GM08714 (cell line): ENCODE data around the gene DGKB.

Experiments used
- H3K4me3 ChIP-seq: fragments of 200-500 bp; sonication (Bioruptor generic); 2 replicates; pipeline ENCODE4 v1.5.1; 2014; ENCODE audit warnings: mild to moderate bottlenecking, low read length, inconsistent platforms
- ZNF274 ChIP-seq: IDR thresholded peaks from 2 replicates; pipeline ENCODE4 v1.6.1; 2012; ENCODE audit warnings: mild to moderate bottlenecking, low read depth, low read length

Gene DGKB

GRCh38 chr7:14676896-14677295 lies 225.7 kb downstream of the DGKB start:
- H3K4me3 ChIP-seq = no peak overlapping the region
- no peak for TF ChIP-seq ZNF274

GRCh38 chr7:14673202-14673601 lies 229.3 kb downstream of the DGKB start:
- TF ChIP-seq ZNF274 = no peak

DNA sequence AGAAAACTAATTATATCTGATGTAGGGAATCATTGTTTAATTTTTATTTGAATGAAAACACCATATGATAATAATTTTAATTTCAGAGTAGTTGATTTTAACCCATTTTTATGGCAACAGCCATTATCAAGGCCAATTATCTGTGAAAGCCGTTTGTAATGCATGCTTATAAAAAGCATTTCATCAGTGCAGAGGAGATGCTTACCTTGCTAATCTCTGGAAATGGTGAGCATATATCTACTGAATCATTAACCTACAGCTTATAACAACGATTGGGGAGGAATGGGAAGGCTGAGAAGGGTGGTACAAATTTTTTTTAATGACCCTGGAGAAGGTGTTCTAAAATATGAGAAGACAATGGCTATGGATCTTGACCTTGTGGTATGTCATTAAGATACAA lies 235.6 kb downstream of the DGKB start:
- no peak for TF ChIP-seq ZNF274
- H3K4me3 ChIP-seq = no peak overlapping the region

More at GRCh38 chr7:14673202-14673601, 229.3 kb downstream of the DGKB start:
- no peak overlapping the region for H3K4me3 ChIP-seq

DNA sequence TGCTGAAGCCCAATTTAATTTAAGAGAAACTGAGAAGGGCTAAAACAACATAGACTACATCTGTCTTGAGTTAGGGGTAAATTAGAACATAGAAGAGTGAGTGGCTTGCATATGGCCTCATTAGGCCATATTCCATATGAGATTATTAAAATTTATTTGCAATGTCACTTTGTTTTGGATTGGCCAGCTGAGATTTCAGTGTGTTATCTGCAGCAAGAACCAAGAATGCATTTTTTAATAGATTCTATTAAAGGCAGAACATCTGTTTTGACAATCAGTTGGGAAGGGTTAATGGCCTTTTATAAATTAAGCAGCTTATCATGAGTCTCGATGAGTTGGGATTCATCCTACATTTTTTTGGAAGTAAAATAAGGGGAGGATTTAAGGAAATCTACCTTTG lies 236.2 kb downstream of the DGKB start:
- no peak overlapping the region for H3K4me3 ChIP-seq
- no peak for TF ChIP-seq ZNF274

- H3K4me3 ChIP-seq = no peak overlapping the region
- no peak for TF ChIP-seq ZNF274
Measured at GRCh38 chr7:14639801-14640200, 262.8 kb downstream of the DGKB start.

DNA sequence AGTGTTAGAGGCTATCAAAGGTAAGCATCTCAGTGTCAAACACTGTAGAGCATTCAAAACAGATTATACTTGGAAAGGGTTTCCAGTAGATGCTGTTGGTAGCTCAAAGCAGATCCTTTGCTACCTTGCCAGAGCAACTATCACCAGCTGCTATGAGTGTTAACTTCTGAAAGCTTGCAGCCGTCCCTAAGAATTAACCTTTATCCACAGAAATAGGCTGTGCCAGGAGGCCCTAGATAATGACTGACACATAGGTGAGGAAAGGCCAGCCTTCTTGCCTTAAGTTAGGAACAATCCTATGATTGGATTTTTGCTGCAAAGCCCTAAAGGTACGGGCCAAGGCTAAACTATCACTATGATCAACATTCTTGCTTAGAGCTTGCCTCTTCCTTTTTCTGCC lies 263.2 kb downstream of the DGKB start:
- no peak for TF ChIP-seq ZNF274
- no peak overlapping the region for H3K4me3 ChIP-seq

DNA sequence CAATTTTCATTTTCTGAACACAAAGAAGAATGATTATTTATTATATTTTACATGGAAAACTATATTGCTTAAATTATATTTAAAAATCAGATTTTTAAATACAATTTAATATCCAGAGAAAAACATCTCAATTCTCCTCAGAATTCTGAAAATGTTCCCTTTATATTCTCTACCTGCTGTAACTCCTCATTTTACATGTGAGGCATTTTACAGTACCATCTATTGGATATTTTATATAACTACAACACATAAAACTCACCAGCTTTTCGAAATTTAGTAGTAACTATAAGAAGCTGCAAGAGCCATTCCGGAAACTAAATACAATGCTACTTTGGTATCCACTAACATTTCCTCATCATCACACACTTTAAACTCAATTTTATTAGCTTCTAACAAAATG lies 264.6 kb downstream of the DGKB start:
- no peak overlapping the region for H3K4me3 ChIP-seq
- TF ChIP-seq ZNF274 = no peak

DNA sequence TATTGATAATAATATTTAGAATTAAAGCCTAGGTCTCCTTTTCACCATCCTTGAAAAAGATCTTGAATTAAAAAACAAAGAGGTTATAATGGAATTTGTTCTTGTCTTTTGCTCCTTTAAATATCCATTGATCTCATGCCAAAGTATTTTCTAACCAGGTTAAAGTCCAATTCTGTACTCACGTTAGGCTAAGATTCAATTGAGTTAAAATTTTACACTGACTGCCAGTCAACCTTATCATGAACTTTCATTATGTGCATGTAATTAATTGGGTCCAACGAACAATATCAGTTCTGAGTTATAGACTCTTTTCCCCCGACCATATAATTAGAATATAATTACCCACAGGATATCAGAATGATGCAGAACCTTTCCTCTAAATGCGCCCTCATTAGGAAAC lies 266.6 kb downstream of the DGKB start:
- TF ChIP-seq ZNF274 = no peak
- no peak overlapping the region for H3K4me3 ChIP-seq

DNA sequence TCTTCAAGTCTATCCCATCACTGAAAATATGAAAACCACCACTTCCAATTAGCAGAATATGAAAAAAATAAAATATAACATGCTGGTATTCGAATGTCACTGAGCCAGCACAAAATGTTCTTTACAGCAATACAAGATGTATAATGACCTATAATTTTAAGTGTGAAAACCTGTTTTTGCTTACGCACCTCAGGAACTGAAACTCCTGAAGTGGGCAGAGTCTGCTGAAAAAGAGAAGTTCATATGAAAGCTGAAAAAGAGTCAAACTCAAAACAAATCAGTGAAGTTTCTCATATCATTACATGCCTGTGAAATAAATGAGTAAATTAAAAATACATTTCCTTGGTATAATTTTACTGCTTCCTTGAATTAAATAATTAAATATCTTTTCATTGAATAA lies 272.5 kb downstream of the DGKB start:
- no peak for TF ChIP-seq ZNF274
- H3K4me3 ChIP-seq = no peak overlapping the region

DNA sequence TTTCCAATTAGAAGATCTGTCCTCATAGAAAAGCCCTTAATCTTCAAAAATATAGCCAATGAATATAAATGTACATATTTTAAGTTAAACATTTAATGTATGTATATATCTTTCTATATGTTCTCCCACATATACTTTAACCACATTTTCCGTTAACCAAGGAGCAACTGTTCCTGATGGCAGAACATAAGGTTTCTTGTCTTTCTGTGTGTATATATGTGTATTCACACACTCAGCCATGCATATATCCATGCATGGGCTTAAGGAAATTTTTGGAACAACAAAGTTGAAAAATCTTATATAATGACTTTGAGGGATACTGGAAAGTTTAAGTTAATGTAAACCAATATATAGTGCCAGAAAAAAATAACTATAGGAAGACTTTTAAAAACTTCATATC lies 274.0 kb downstream of the DGKB start:
- no peak overlapping the region for H3K4me3 ChIP-seq
- TF ChIP-seq ZNF274 = no peak

DNA sequence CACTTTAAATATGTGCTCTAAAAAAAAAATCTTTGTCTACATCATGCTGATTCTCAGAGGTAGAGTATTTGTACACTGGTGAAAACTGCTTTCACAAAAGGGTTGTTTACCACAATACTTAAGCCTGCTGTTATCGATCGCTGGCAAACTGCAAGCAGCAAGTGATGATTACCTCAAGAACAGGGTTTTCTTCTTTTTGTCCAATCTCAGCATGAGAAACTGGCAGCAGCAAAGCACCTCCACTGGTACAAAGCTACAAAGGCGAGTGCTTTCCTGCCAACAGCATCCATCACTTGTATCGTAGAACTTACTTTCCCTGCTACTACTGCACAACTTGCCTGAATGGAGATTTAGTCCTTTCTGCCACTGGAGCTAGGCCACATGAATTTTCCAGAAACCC lies 276.5 kb downstream of the DGKB start:
- no peak overlapping the region for H3K4me3 ChIP-seq

DNA sequence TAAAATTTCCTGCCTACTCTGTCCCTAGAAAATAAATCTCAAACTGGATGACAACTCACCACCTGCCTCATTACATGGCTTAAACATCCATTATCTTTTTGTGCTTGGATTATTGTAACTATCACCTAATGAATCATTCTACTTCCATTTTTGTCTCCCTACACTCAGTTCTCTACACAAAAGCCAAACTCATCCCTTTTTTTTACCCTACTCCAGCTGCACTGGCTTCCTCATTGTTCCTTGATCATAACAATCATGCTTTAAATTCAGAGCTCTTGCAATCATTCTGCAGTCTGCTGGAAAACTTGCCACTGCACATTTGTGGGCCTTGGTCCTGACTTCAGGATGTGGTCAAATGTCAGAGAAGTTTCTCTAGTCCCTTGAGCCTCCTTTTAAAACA lies 280.0 kb downstream of the DGKB start:
- H3K4me3 ChIP-seq = no peak overlapping the region
- no peak for TF ChIP-seq ZNF274

More for the DNA sequence above, 276.5 kb downstream of the DGKB start:
- no peak for TF ChIP-seq ZNF274

DNA sequence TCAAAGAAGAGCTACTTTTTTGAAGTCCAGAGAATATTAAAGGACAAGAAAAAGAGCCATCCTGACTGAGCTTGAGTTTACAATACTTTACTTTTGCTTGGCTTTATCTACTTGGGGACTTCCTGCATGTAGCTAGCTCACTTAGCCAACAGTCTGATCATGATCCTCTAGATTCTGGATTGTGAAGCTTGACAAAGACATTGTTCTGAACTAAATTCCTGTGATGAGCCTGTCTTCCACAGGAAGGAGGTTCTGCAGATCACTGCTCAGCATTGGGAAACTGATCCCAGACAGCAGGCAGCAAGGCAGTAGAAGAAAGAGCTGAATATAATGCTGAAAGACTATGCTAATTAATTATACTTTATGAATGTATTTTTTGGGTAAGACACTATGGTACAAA lies 296.4 kb downstream of the DGKB start:
- no peak overlapping the region for H3K4me3 ChIP-seq
- no peak for TF ChIP-seq ZNF274

GRCh38 chr7:14604606-14605005 lies 297.9 kb downstream of the DGKB start:
- TF ChIP-seq ZNF274 = no peak
- no peak overlapping the region for H3K4me3 ChIP-seq

DNA sequence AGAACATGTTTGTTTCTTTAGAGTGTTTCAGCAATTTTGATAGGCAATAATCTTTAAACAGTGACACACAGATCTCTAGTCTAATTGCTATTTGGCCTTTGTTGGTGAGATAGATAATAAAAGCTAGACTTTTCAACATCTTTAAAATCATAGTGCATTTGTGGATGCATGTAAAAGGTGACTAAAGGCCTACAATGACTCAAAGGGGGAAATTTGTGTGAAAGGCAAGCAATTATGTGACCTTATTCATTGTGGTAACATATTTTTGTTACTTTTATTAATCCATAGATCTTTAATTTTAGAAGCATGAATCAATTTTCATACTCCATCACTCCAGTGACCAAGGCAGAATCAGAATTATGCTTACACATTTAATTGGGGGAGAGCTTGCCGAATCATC lies 299.7 kb downstream of the DGKB start:
- H3K4me3 ChIP-seq = no peak overlapping the region
- no peak for TF ChIP-seq ZNF274

DNA sequence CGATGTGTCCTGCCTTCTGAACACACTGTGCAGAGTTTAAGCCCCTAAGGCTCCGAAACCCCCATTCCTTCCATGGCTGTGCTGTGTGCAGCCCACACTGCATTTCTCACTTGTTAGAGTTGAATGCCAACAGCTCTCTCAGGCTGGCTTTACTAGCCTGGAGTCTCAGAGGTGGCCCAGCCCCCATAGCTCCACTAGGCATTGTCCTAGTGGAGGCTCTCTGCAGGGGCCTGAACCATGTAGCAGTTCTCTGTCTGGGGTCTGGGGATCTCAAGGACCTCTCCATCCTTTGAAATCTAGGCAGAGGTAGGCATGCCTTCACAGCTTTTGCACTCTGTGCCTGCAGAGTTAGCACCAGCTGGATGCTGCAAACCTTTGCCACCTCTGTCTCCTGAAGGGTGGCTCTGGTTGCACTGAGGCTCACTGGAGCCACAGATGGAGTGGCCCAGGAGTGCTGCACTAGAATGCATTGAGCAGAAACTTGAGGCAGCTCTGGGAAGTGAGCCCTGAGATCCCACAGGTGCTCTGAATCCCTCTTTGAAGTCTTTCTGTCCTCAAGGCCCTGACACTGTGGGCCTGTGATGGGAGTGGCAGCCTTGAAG lies 301.7 kb downstream of the DGKB start:
- H3K4me3 ChIP-seq = no peak overlapping the region
- TF ChIP-seq ZNF274 = no peak
